Caco-2 (cell line): ENCODE results near the gene ST6GALNAC5. TPM values are rescaled to one million over a fixed set of nuclear protein-coding genes. Genes with fewer than 3 reads are reported as not detected.
A peak's percentile ranks its signal among the peaks of the same experiment; 100 is the strongest.

Source experiments
- BruUV-seq: library from RNA; stranded (reverse); fragments of 400-500 nt; replicated peaks from 2 replicates; lab custom pipeline; 2021; lab: Mats Ljungman, UMichigan
- CTCF ChIA-PET: fragments of 300-600 bp; sonication (Branson Sonifier 250); formaldehyde crosslinking; loops from one replicate; lab custom pipeline; 2022; ENCODE audit warnings: antibody characterized with exemption; lab: Charles Lee
- POLR2A ChIA-PET: fragments of 300-600 bp; sonication (Branson Sonifier 250); formaldehyde crosslinking; loops from one replicate; lab custom pipeline; 2022; ENCODE audit warnings: antibody characterized with exemption; lab: Charles Lee
- DNase-seq, 2 experiments: peaks; one replicate each; pipeline versions ENCODE4 v3.0.0 to v3.0.0-alpha.2; 2020 to 2022
- H3K27me3 ChIP-seq: replicated peaks from 2 replicates; pipeline ENCODE4 v1.6.0; 2011; ENCODE audit warnings: low read length; ENCODE audit not compliant: control insufficient read depth, insufficient read depth
- H3K36me3 ChIP-seq: 2 replicates; pipeline ENCODE4 v1.5.1; 2011; ENCODE audit warnings: low read length; ENCODE audit not compliant: control insufficient read depth, insufficient read depth
- H3K4me1 ChIP-seq: fragments of 250-450 bp; sonication (Bioruptor Pico); 2 replicates; pipeline ENCODE4 v1.5.1; 2020; ENCODE audit warnings: mild to moderate bottlenecking
- H3K4me3 ChIP-seq: 2 replicates; pipeline ENCODE4 v1.5.1; 2011; ENCODE audit warnings: low read depth, mild to moderate bottlenecking, control low read depth, low read length
- H3K9me3 ChIP-seq: fragments of 250-450 bp; sonication (Bioruptor Pico); 2 replicates; pipeline ENCODE4 v1.5.1; 2020; ENCODE audit warnings: mild to moderate bottlenecking, moderate library complexity
- H3K27ac Mint-ChIP-seq: one replicate; pipeline ENCODE4 v1.8.0; 2022; ENCODE audit warnings: mixed read lengths; ENCODE audit not compliant: unreplicated experiment
- H3K27me3 Mint-ChIP-seq: one replicate; pipeline ENCODE4 v1.8.0; 2022; ENCODE audit warnings: mixed read lengths; ENCODE audit not compliant: insufficient read depth, unreplicated experiment
- H3K36me3 Mint-ChIP-seq: one replicate; pipeline ENCODE4 v1.8.0; 2022; ENCODE audit warnings: mild to moderate bottlenecking, mixed read lengths; ENCODE audit not compliant: insufficient read depth, unreplicated experiment
- H3K4me1 Mint-ChIP-seq: one replicate; pipeline ENCODE4 v1.8.0; 2022; ENCODE audit warnings: low read depth, mixed read lengths; ENCODE audit not compliant: unreplicated experiment
- H3K4me3 Mint-ChIP-seq: one replicate; pipeline ENCODE4 v1.8.0; 2022; ENCODE audit warnings: mild to moderate bottlenecking, moderate library complexity, mixed read lengths; ENCODE audit not compliant: unreplicated experiment
- H3K9me3 Mint-ChIP-seq: one replicate; pipeline ENCODE4 v1.8.0; 2022; ENCODE audit warnings: mixed read lengths; ENCODE audit not compliant: unreplicated experiment
- intact Hi-C: fragments of 100-400 bp; cut with micrococcal nuclease; formaldehyde crosslinking; loops from one replicate; pipeline ENCODE4 v1.10.0; 2022; ENCODE audit not compliant: unreplicated experiment
- total RNA-seq: library from RNA; stranded (reverse); gene quantifications from 2 replicates; pipeline ENCODE4 v1.2.3, GENCODE V29; 2022
- TF ChIP-seq, protein P1 (sequence below), 2 experiments: fragments of 200-600 bp in 1 of 2; IDR thresholded peaks; 1 replicate in 1 of 2; 2 replicates in 1 of 2; pipeline versions ENCODE4 v1.5.1 to v1.8.0; 2011 to 2022; ENCODE audit warnings: antibody characterized with exemption in 1 of 2, control low read depth in 1 of 2, inconsistent platforms in 1 of 2, low read depth in 1 of 2, low read length in 1 of 2, mild to moderate bottlenecking in 1 of 2, moderate library complexity in 1 of 2; ENCODE audit not compliant: insufficient read depth in 1 of 2, severe bottlenecking in 1 of 2, unreplicated experiment in 1 of 2

The ST6GALNAC5 gene
- total RNA-seq, 1 experiment from 2014 or later = 0.09 TPM

DNA sequence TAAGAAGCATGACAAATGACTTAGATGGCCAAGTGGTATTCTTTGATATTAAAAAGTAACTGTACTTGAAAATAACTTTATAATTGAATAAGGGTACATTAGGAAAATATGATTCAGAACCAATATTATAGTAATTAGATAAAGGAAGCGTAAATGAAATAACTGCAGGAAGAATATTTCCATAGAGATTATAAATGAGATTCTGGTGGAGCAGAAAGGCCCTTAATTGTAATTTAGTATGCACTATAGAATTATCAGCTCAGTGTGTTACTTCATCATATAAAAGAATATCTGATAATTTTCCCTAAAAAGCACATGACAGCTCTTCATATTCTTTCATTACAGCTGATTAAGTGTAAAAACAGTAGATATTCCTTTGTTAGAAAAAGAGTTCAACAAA, 180.3 kb downstream of the ST6GALNAC5 start:
- Histone ChIP-seq H3K4me1 (no peaks in the 10 kb centered on the region), H3K4me3 (no peak overlapping the region), H3K36me3 (no peaks in the 10 kb centered on the region), H3K27me3 (no peaks in the 10 kb centered on the region), H3K9me3 (no peaks in the 10 kb centered on the region)
- no TSS peak for BruUV-seq
- Mint-ChIP-seq H3K27me3 (no peaks in the 10 kb centered on the region), H3K4me1 (no peaks in the 10 kb centered on the region), H3K9me3 (no peaks in the 10 kb centered on the region), H3K36me3 (no peaks in the 10 kb centered on the region), H3K27ac (no peak overlapping the region), H3K4me3 (no peak overlapping the region)
- intact Hi-C loops = no loop called here
- ChIA-PET POLR2A (no interaction called here), CTCF (no interaction called here)
- TF ChIP-seq, protein P1, sequence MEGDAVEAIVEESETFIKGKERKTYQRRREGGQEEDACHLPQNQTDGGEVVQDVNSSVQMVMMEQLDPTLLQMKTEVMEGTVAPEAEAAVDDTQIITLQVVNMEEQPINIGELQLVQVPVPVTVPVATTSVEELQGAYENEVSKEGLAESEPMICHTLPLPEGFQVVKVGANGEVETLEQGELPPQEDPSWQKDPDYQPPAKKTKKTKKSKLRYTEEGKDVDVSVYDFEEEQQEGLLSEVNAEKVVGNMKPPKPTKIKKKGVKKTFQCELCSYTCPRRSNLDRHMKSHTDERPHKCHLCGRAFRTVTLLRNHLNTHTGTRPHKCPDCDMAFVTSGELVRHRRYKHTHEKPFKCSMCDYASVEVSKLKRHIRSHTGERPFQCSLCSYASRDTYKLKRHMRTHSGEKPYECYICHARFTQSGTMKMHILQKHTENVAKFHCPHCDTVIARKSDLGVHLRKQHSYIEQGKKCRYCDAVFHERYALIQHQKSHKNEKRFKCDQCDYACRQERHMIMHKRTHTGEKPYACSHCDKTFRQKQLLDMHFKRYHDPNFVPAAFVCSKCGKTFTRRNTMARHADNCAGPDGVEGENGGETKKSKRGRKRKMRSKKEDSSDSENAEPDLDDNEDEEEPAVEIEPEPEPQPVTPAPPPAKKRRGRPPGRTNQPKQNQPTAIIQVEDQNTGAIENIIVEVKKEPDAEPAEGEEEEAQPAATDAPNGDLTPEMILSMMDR (IDR thresholded peaks at IDR 0.05; ENCODE audit: insufficient read depth in 1 of 2, low read depth in 1 of 2, low read length in 1 of 2, severe bottlenecking in 1 of 2, unreplicated experiment in 1 of 2) = no peak
- no peak for DNase-seq

DNA sequence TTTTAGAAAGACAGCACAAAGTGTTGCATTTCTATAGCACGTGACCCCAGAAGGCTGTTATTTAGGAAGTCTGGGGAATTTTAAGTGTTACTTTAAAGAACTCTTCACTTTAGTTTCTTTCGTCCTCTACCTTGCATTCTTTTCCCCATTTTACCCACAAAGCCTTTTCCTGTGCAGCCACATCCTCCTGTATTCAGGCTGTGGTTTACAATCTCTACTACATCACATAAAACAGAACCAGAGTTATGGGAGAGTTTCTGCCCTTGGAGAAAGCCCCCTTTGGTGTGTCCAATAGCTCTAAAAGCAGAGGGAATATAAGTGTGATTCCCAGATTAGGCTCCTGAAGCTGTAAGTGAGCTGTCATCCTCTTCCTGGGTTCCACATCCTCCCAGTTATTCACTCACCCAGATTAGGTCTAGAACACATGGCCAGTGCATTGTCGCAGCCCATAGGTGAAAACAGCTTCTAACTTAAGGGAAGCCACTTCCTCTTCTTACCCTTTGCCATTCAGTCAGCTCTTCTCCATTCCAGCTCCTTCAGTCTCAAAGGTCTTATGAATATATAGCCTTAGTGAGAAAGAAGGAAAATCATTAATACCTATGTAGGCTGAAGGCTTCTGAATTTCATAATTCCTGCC, 180.8 kb downstream of the ST6GALNAC5 start:
- H3K4me1 ChIP-seq = no peaks in the 10 kb centered on the region
- intact Hi-C loops = no loop called here
- ChIA-PET POLR2A (no interaction called here), CTCF (no interaction called here)
- Mint-ChIP-seq H3K27ac (no peak overlapping the region), H3K4me3 (no peak overlapping the region), H3K27me3 (no peaks in the 10 kb centered on the region), H3K4me1 (no peaks in the 10 kb centered on the region), H3K36me3 (no peaks in the 10 kb centered on the region), H3K9me3 (no peaks in the 10 kb centered on the region)
- H3K36me3 ChIP-seq = no peaks in the 10 kb centered on the region
- no TSS peak for BruUV-seq
- TF ChIP-seq, protein P1 (IDR thresholded peaks at IDR 0.05; ENCODE audit: insufficient read depth in 1 of 2, low read depth in 1 of 2, low read length in 1 of 2, severe bottlenecking in 1 of 2, unreplicated experiment in 1 of 2) = no peak
- DNase-seq = no peak
- no peaks in the 10 kb centered on the region for H3K27me3 ChIP-seq
- no peaks in the 10 kb centered on the region for H3K9me3 ChIP-seq
- no peak overlapping the region for H3K4me3 ChIP-seq

- TF ChIP-seq, protein P1 (IDR thresholded peaks at IDR 0.05; ENCODE audit: insufficient read depth in 1 of 2, low read depth in 1 of 2, low read length in 1 of 2, severe bottlenecking in 1 of 2, unreplicated experiment in 1 of 2) = no peak
- no peaks in the 10 kb centered on the region for H3K27me3 Mint-ChIP-seq
- Histone ChIP-seq H3K4me1 (no peaks in the 10 kb centered on the region), H3K27me3 (no peaks in the 10 kb centered on the region), H3K9me3 (no peaks in the 10 kb centered on the region), H3K36me3 (no peaks in the 10 kb centered on the region), H3K4me3 (no peak overlapping the region)
- H3K4me3 Mint-ChIP-seq = no peak overlapping the region
- H3K27ac Mint-ChIP-seq = no peak overlapping the region
- CTCF ChIA-PET = no interaction called here
- H3K4me1 Mint-ChIP-seq = no peaks in the 10 kb centered on the region
- POLR2A ChIA-PET = no interaction called here
- no peaks in the 10 kb centered on the region for H3K9me3 Mint-ChIP-seq
- intact Hi-C loops = no loop called here
- no TSS peak for BruUV-seq
- DNase-seq = peak in 1 of 2 experiments; percentile 11
- no peaks in the 10 kb centered on the region for H3K36me3 Mint-ChIP-seq
Observed at GRCh38 chr1:77048615-77049005, 181.3 kb downstream of the ST6GALNAC5 start.
